ENCODE data around the gene DNAL4.
A peak's percentile ranks its signal among the peaks of the same experiment; 100 is the strongest.

The DNAL4 gene

GRCh38 chr22:38751066-38751421 lies 42.9 kb downstream of the DNAL4 start:
- H3K4me3 Mint-ChIP-seq, result peak overlapping the region; percentile 92
- H3K4me1 Mint-ChIP-seq (ENCODE audit: low read depth), result peaks cover 66% of the 10 kb centered on the region
- peak overlapping the region; percentile 99 for H3K27ac Mint-ChIP-seq
- no peaks in the 10 kb centered on the region for H3K27me3 Mint-ChIP-seq
- H3K9me3 Mint-ChIP-seq (ENCODE audit: low read depth), result no peaks in the 10 kb centered on the region
- H3K36me3 Mint-ChIP-seq, result no peaks in the 10 kb centered on the region

- H3K4me3 Mint-ChIP-seq, result peak overlapping the region; percentile 92
- no peaks in the 10 kb centered on the region for H3K36me3 Mint-ChIP-seq
- peaks cover 68% of the 10 kb centered on the region for H3K4me1 Mint-ChIP-seq (ENCODE audit: low read depth)
- no peaks in the 10 kb centered on the region for H3K9me3 Mint-ChIP-seq (ENCODE audit: low read depth)
- no peaks in the 10 kb centered on the region for H3K27me3 Mint-ChIP-seq
- peak overlapping the region; percentile 99 for H3K27ac Mint-ChIP-seq
Observed at GRCh38 chr22:38750638-38751037, 43.3 kb downstream of the DNAL4 start.

GRCh38 chr22:38750104-38750503 lies 43.8 kb downstream of the DNAL4 start:
- H3K36me3 Mint-ChIP-seq, result no peaks in the 10 kb centered on the region
- H3K27ac Mint-ChIP-seq, result peak overlapping the region; percentile 99
- H3K9me3 Mint-ChIP-seq (ENCODE audit: low read depth), result no peaks in the 10 kb centered on the region
- peaks cover 69% of the 10 kb centered on the region for H3K4me1 Mint-ChIP-seq (ENCODE audit: low read depth)
- H3K4me3 Mint-ChIP-seq, result peak overlapping the region; percentile 63
- H3K27me3 Mint-ChIP-seq, result no peaks in the 10 kb centered on the region

- H3K27me3 Mint-ChIP-seq, result no peaks in the 10 kb centered on the region
- no peak overlapping the region for H3K4me3 Mint-ChIP-seq
- H3K4me1 Mint-ChIP-seq (ENCODE audit: low read depth), result peaks cover 62% of the 10 kb centered on the region
- no peaks in the 10 kb centered on the region for H3K36me3 Mint-ChIP-seq
- no peaks in the 10 kb centered on the region for H3K9me3 Mint-ChIP-seq (ENCODE audit: low read depth)
- H3K27ac Mint-ChIP-seq, result peak overlapping the region; percentile 82
Observed at GRCh38 chr22:38748487-38749136, 45.3 kb downstream of the DNAL4 start.

GRCh38 chr22:38745676-38746460 lies 48.1 kb downstream of the DNAL4 start:
- Mint-ChIP-seq H3K36me3 (no peaks in the 10 kb centered on the region), H3K4me3 (no peak overlapping the region), H3K27me3 (no peaks in the 10 kb centered on the region), H3K4me1 (ENCODE audit: low read depth) (peaks cover 50% of the 10 kb centered on the region), H3K27ac (peak overlapping the region; percentile 77), H3K9me3 (ENCODE audit: low read depth) (no peaks in the 10 kb centered on the region)

- no peaks in the 10 kb centered on the region for H3K36me3 Mint-ChIP-seq
- H3K27ac Mint-ChIP-seq, result peak overlapping the region; percentile 77
- no peak overlapping the region for H3K4me3 Mint-ChIP-seq
- H3K4me1 Mint-ChIP-seq (ENCODE audit: low read depth), result peaks cover 47% of the 10 kb centered on the region
- H3K27me3 Mint-ChIP-seq, result no peaks in the 10 kb centered on the region
- H3K9me3 Mint-ChIP-seq (ENCODE audit: low read depth), result no peaks in the 10 kb centered on the region
Observed at GRCh38 chr22:38744981-38745380, 49.0 kb downstream of the DNAL4 start.

- Mint-ChIP-seq H3K4me1 (ENCODE audit: low read depth) (peaks cover 44% of the 10 kb centered on the region), H3K9me3 (ENCODE audit: low read depth) (no peaks in the 10 kb centered on the region), H3K4me3 (no peak overlapping the region), H3K36me3 (peaks cover under 1% of the 10 kb centered on the region), H3K27me3 (no peaks in the 10 kb centered on the region), H3K27ac (peak overlapping the region; percentile 85)
Observed at GRCh38 chr22:38742176-38742942, 51.6 kb downstream of the DNAL4 start.

- peaks cover 5% of the 10 kb centered on the region for H3K36me3 Mint-ChIP-seq
- peaks cover 49% of the 10 kb centered on the region for H3K4me1 Mint-ChIP-seq (ENCODE audit: low read depth)
- H3K27ac Mint-ChIP-seq, result peak overlapping the region; percentile 85
- no peak overlapping the region for H3K4me3 Mint-ChIP-seq
- no peaks in the 10 kb centered on the region for H3K9me3 Mint-ChIP-seq (ENCODE audit: low read depth)
- no peaks in the 10 kb centered on the region for H3K27me3 Mint-ChIP-seq
Observed at GRCh38 chr22:38741576-38741975, 52.4 kb downstream of the DNAL4 start.

- Mint-ChIP-seq H3K9me3 (ENCODE audit: low read depth) (no peaks in the 10 kb centered on the region), H3K4me3 (no peak overlapping the region), H3K36me3 (peaks cover 5% of the 10 kb centered on the region), H3K4me1 (ENCODE audit: low read depth) (peaks cover 52% of the 10 kb centered on the region), H3K27ac (peak overlapping the region; percentile 85), H3K27me3 (no peaks in the 10 kb centered on the region)
Observed at GRCh38 chr22:38741166-38741565, 52.8 kb downstream of the DNAL4 start.

GRCh38 chr22:38740754-38741153 lies 53.2 kb downstream of the DNAL4 start:
- Mint-ChIP-seq H3K4me3 (no peak overlapping the region), H3K27ac (peak overlapping the region; percentile 85), H3K27me3 (no peaks in the 10 kb centered on the region), H3K4me1 (ENCODE audit: low read depth) (peaks cover 53% of the 10 kb centered on the region), H3K9me3 (ENCODE audit: low read depth) (no peaks in the 10 kb centered on the region), H3K36me3 (peaks cover 5% of the 10 kb centered on the region)

GRCh38 chr22:38740116-38740723 lies 53.7 kb downstream of the DNAL4 start:
- H3K36me3 Mint-ChIP-seq, result peaks cover 5% of the 10 kb centered on the region
- H3K27ac Mint-ChIP-seq, result peak overlapping the region; percentile 58
- H3K9me3 Mint-ChIP-seq (ENCODE audit: low read depth), result no peaks in the 10 kb centered on the region
- H3K27me3 Mint-ChIP-seq, result no peaks in the 10 kb centered on the region
- peaks cover 56% of the 10 kb centered on the region for H3K4me1 Mint-ChIP-seq (ENCODE audit: low read depth)
- no peak overlapping the region for H3K4me3 Mint-ChIP-seq

GRCh38 chr22:38739300-38740055 lies 54.5 kb downstream of the DNAL4 start:
- Mint-ChIP-seq H3K4me3 (no peak overlapping the region), H3K36me3 (peaks cover 5% of the 10 kb centered on the region), H3K4me1 (ENCODE audit: low read depth) (peaks cover 56% of the 10 kb centered on the region), H3K27ac (peak overlapping the region; percentile 58), H3K27me3 (no peaks in the 10 kb centered on the region), H3K9me3 (ENCODE audit: low read depth) (no peaks in the 10 kb centered on the region)

- Mint-ChIP-seq H3K4me3 (no peak overlapping the region), H3K27ac (peak overlapping the region; percentile 94), H3K36me3 (peaks cover 5% of the 10 kb centered on the region), H3K4me1 (ENCODE audit: low read depth) (peaks cover 58% of the 10 kb centered on the region), H3K27me3 (no peaks in the 10 kb centered on the region), H3K9me3 (ENCODE audit: low read depth) (no peaks in the 10 kb centered on the region)
Observed at GRCh38 chr22:38738475-38739070, 55.4 kb downstream of the DNAL4 start.

Data from activated naive CD8-positive, alpha-beta T cell (primary cell).